BJ (cell line): Measurements from ENCODE around the gene SLC44A3. TPM values are rescaled to one million over a fixed set of nuclear protein-coding genes. Genes with fewer than 3 reads are reported as not detected.
A peak's percentile ranks its signal among the peaks of the same experiment; 100 is the strongest.

Experiments
- CTCF ChIA-PET: fragments of 350-600 bp; formaldehyde crosslinking; extraction: SDS; loops from one replicate; lab custom pipeline; 2021; ENCODE audit warnings: antibody characterized with exemption, inconsistent platforms; lab: Yijun Ruan, JAX
- POLR2A ChIA-PET: fragments of 300-600 bp; sonication (Branson Sonifier 250); formaldehyde crosslinking; extraction: SDS; loops from one replicate; lab custom pipeline; 2021; ENCODE audit warnings: antibody characterized with exemption; lab: Charles Lee
- DNase-seq: peaks from one replicate; pipeline ENCODE4 v3.0.0-alpha.2; 2011; ENCODE audit warnings: low read depth
- H3K27me3 ChIP-seq: 2 replicates; pipeline ENCODE4 v1.6.0; 2011; ENCODE audit warnings: low read length; ENCODE audit not compliant: control insufficient read depth, insufficient read depth
- H3K36me3 ChIP-seq: 2 replicates; pipeline ENCODE4 v1.5.1; 2011; ENCODE audit warnings: low read length; ENCODE audit not compliant: control insufficient read depth, insufficient read depth
- H3K4me3 ChIP-seq: 2 replicates; pipeline ENCODE4 v1.5.1; 2011; ENCODE audit warnings: low read depth, mild to moderate bottlenecking, control low read depth, low read length
- polyA plus RNA-seq: library from polyadenylated mRNA; depleted of rRNA; stranded (reverse); fragments of >200 nt; gene quantifications from 2 replicates; pipeline ENCODE4 v1.2.3, GENCODE V29; 2011
- TF ChIP-seq, protein P1 (sequence below): IDR thresholded peaks from 2 replicates; pipeline ENCODE4 v1.5.1; 2011; ENCODE audit warnings: low read depth, mild to moderate bottlenecking, control low read depth, inconsistent platforms, low read length, moderate library complexity; ENCODE audit not compliant: insufficient read depth

SLC44A3 gene
- polyA plus RNA-seq, 1 experiment = 1.1 TPM

DNA sequence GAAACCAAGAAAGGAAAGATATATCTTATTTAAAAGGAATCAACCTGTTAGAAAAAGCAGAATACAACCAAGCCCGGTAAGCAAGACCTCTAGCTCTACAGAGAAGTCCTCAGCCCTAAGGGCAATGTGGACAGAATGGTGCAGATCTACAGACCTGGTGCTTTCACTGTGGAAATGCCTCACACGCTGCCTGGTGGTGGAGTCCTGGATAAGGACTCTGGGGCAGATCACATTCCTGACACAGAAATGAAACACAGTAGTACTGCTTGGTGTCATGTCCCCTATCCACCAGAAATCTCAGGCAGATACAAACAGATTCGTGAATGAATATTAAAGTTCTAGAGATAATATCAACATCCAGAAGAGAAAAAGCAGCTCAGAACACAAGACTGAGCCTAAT, 99.9 kb downstream of the SLC44A3 start:
- Histone ChIP-seq H3K36me3 (no peaks in the 10 kb centered on the region; the same call in 1 of the 2 replicates), H3K4me3 (no peak overlapping the region), H3K27me3 (no peaks in the 10 kb centered on the region)
- TF ChIP-seq, protein P1, sequence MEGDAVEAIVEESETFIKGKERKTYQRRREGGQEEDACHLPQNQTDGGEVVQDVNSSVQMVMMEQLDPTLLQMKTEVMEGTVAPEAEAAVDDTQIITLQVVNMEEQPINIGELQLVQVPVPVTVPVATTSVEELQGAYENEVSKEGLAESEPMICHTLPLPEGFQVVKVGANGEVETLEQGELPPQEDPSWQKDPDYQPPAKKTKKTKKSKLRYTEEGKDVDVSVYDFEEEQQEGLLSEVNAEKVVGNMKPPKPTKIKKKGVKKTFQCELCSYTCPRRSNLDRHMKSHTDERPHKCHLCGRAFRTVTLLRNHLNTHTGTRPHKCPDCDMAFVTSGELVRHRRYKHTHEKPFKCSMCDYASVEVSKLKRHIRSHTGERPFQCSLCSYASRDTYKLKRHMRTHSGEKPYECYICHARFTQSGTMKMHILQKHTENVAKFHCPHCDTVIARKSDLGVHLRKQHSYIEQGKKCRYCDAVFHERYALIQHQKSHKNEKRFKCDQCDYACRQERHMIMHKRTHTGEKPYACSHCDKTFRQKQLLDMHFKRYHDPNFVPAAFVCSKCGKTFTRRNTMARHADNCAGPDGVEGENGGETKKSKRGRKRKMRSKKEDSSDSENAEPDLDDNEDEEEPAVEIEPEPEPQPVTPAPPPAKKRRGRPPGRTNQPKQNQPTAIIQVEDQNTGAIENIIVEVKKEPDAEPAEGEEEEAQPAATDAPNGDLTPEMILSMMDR = no peak
- CTCF ChIA-PET = interaction anchor here (0.6 to 2.3 kb wide), 6 partner anchors 42 to 123 kb away, joined by 3 to 17 read pairs (median 4); no protein-coding TSS in a partner anchor
- POLR2A ChIA-PET = no interaction called here
- DNase-seq = no peak

- H3K4me3 ChIP-seq = no peak overlapping the region
- no peak for DNase-seq
- CTCF ChIA-PET = interaction anchor here (0.6 to 3.5 kb wide), 6 partner anchors 15 to 121 kb away, joined by 3 to 30 read pairs (median 4); no protein-coding TSS in a partner anchor
- no peaks in the 10 kb centered on the region for H3K27me3 ChIP-seq
- POLR2A ChIA-PET = interaction anchor here (0.7 kb wide), 1 partner anchor 101 kb away, joined by 4 read pairs; no protein-coding TSS in a partner anchor
- H3K36me3 ChIP-seq = no peaks in the 10 kb centered on the region
- TF ChIP-seq, protein P1 = no peak
Observed at GRCh38 chr1:94921977-94922376, 101.8 kb downstream of the SLC44A3 start.

DNA sequence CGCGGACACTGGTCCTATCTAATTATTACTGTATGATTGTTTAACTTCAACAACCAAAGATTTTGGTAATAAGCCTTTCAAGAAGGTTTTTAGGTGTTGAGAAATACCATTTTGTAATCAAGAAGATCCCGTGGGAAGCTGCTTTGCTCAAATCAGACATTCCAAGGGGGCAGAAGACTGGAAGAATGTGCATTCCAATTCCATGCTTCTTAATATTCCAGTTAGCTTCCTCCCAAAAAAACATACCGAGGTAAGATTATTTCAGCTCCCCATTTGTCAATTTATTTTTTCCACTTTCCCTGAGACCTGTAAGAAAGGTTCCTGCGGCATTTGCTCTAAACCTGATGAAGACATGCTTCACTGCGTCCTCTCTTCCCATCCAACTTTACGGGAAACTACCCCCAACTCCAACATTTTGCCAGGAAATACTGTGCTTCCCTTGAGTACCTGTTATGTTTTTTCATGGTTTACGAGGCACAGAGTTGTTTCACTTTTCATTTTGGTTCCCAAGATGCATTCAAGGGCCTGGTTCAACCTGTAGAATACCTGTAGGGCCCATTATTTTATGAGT, 102.7 kb downstream of the SLC44A3 start:
- ChIA-PET CTCF (interaction anchor here (0.6 to 4.0 kb wide), 8 partner anchors 14 to 1278 kb away, joined by 3 to 30 read pairs (median 4); no protein-coding TSS in a partner anchor), POLR2A (interaction anchor here (0.5 to 0.7 kb wide), 3 partner anchors 9 to 242 kb away, joined by 3 to 4 read pairs (median 3); no protein-coding TSS in a partner anchor)
- no peak for DNase-seq
- Histone ChIP-seq H3K36me3 (no peaks in the 10 kb centered on the region), H3K4me3 (no peak overlapping the region), H3K27me3 (no peaks in the 10 kb centered on the region)
- TF ChIP-seq, protein P1 = no peak

- peak overlapping the region; percentile 95 for H3K4me3 ChIP-seq
- DNase-seq = no peak
- H3K36me3 ChIP-seq = no peaks in the 10 kb centered on the region
- no peaks in the 10 kb centered on the region for H3K27me3 ChIP-seq
- CTCF ChIA-PET = interaction anchor here (1.2 to 4.0 kb wide), 6 partner anchors 22 to 119 kb away, joined by 3 to 30 read pairs (median 8); no protein-coding TSS in a partner anchor
- TF ChIP-seq, protein P1 = no peak
- POLR2A ChIA-PET = interaction anchor here (2.2 kb wide), 1 partner anchor 71 kb away, joined by 5 read pairs; no protein-coding TSS in a partner anchor
Observed at GRCh38 chr1:94925004-94925403, 104.8 kb downstream of the SLC44A3 start.

DNA sequence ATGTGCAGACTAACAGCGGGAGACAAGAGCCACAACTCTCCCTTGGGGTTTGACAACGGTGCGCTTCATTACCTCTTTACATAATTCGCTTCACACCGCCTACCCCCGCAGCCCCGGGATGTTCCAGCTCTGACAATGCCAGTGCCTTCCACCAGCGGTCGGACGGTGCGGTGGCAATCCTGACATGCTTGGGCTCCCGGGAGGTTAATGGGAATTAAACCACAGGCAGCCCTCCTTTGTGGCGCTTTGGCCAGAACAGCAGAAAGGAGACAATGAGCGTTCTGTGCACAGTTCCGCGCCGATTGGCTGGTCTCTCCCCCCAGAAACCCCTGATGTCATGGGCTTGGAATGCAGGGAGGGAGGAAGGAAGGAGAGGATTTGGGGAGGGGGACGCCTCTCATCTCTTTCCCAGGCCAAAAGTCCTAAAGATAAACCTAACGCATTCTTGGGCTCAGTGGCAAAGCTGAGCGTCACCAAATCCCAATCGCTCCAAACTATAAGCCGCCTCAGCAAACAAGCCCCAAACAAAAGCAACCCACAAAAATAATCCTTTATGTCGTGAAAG, 105.5 kb downstream of the SLC44A3 start:
- H3K36me3 ChIP-seq = no peaks in the 10 kb centered on the region
- CTCF ChIA-PET = interaction anchor here (0.8 to 4.0 kb wide), 8 partner anchors 23 to 118 kb away, joined by 3 to 17 read pairs (median 4); no protein-coding TSS in a partner anchor
- POLR2A ChIA-PET = interaction anchor here (0.6 to 2.2 kb wide), 3 partner anchors 69 to 603 kb away, joined by 3 to 5 read pairs (median 4); no protein-coding TSS in a partner anchor
- DNase-seq = no peak
- H3K4me3 ChIP-seq = peak overlapping the region; percentile 95
- TF ChIP-seq, protein P1 = peak; percentile 34
- H3K27me3 ChIP-seq = no peaks in the 10 kb centered on the region
